Adrenal gland (tissue), 12 donors: Measurements from ENCODE around the gene ZNF469. TPM values are rescaled to one million over a fixed set of nuclear protein-coding genes. Genes with fewer than 3 reads are reported as not detected.

Experiments used
- DNase-seq, 7 donors: peaks; one replicate each; pipeline ENCODE4 v3.0.0-alpha.2; 2019 to 2020
- H3K27ac ChIP-seq, 5 donors: fragments of 200-600 bp; sonication (generic) in 4 of 5; 1 replicate in 3 of 5; 2 replicates in 2 of 5; pipeline versions ENCODE4 v1.5.1 to v1.8.0; 2016 to 2020; ENCODE audit warnings: mild to moderate bottlenecking in 1 of 5
- H3K27me3 ChIP-seq: fragments of 200-600 bp; 2 replicates; pipeline ENCODE4 v1.8.0; 2021
- H3K36me3 ChIP-seq, 2 donors: fragments of 200-600 bp; replicated peaks in 1 of 2; 1 replicate in 1 of 2; 2 replicates in 1 of 2; pipeline versions ENCODE4 v1.5.1 to v1.8.0; 2018 to 2022
- H3K4me1 ChIP-seq, 2 donors: fragments of 200-600 bp; replicated peaks in 1 of 2; 1 replicate in 1 of 2; 2 replicates in 1 of 2; pipeline versions ENCODE4 v1.5.1 to v1.8.0; 2018 to 2021
- H3K4me3 ChIP-seq, 4 donors: fragments of 200-600 bp; sonication (generic) in 3 of 4; one replicate each; pipeline ENCODE4 v1.5.1; 2016 to 2018
- H3K9me3 ChIP-seq, 3 donors: fragments of 200-600 bp; sonication (generic) in 1 of 3; replicated peaks in 1 of 3; 1 replicate in 2 of 3; 2 replicates in 1 of 3; pipeline versions ENCODE4 v1.5.1 to v1.8.0; 2016 to 2021
- CTCF ChIP-seq, 6 experiments: fragments of 450-650 bp in 4 of 6; fragments of 200-600 bp in 2 of 6; sonication (generic) in 1 of 6; IDR thresholded peaks; 1 replicate in 5 of 6; 2 replicates in 1 of 6; pipeline versions ENCODE4 v1.5.1 to v1.8.0; 2016 to 2021; ENCODE audit warnings: antibody characterized with exemption in 6 of 6, mild to moderate bottlenecking in 2 of 6, moderate library complexity in 1 of 6
- POLR2A ChIP-seq, 2 donors: fragments of 450-650 bp; IDR thresholded peaks; one replicate each; pipeline ENCODE4 v1.6.1; 2017; ENCODE audit warnings: antibody characterized with exemption in 2 of 2, mild to moderate bottlenecking in 2 of 2, moderate library complexity in 1 of 2
- WGBS, 4 donors: extraction: QIAGEN DNeasy Blood & Tissue Kit in 2 of 4; methylation state at CpG; one replicate each; pipeline versions ENCODE4 v1.1.5 to v1.1.7; 2013 to 2017; 5-methylcytosine and 5-hydroxymethylcytosine counted together
- intact Hi-C, 2 donors: fragments of 100-400 bp; cut with DNase I; formaldehyde crosslinking; loops; one replicate each; pipeline versions ENCODE4 v1.14.1 to v1.15.0; 2022 to 2023
- polyA plus RNA-seq, 3 donors: library from polyadenylated mRNA; stranded (reverse); fragments of 200-250 nt in 2 of 3; fragments of 350-450 nt in 1 of 3; fragmentation: Illumina TruSeq in 1 of 3; extraction: RNeasy Lipid Tissue Mini Kit (QIAGEN cat#74804) in 1 of 3; gene quantifications; one replicate each; pipeline ENCODE4 v1.2.3, GENCODE V29; 2013 to 2014
- total RNA-seq, 9 donors: library from RNA; depleted of rRNA in 4 of 9; stranded (reverse); fragments of >200 nt in 4 of 9; fragments of 120-200 nt in 1 of 9; fragmentation: NEBNext Ultra II Directional in 1 of 9; extraction: Animal tissue kit (Norgen Biotek cat#: 25700) in 1 of 9; gene quantifications; one replicate each; pipeline versions ENCODE4 v1.1.0 to v1.2.4, GENCODE V29; 2013 to 2023
- donor health status: healthy with polysubstance abuse.
- donor health status: Bipolar disorder and iron deficiency.
- donor health status: DM: yes; HTN: yes; CAD: no.
- donor health status: DM: no; HTN: no; CAD: no.
- donor health status: DM: no; HTN: no; CAD: no.
- donor health status: DM: yes; HTN: yes; CAD: no.

The ZNF469 gene
- total and polyA plus RNA-seq, 12 donors, result 0.18 to 5.7 (median 1.9) TPM

- Histone ChIP-seq H3K27ac (no peak overlapping the region), H3K4me1 (no peaks in the 10 kb centered on the region), H3K4me3 (no peak overlapping the region), H3K9me3 (no peaks in the 10 kb centered on the region), H3K36me3 (no peaks in the 10 kb centered on the region), H3K27me3 (no peaks in the 10 kb centered on the region)
- intact Hi-C loops, result no loop called here
- 80 to 86% (median 83%) methylated on average over 6 to 12 of the region's 12 CpGs for WGBS, 4 donors
- TF ChIP-seq CTCF (IDR thresholded peaks at IDR 0.05) (no peak), POLR2A (IDR thresholded peaks at IDR 0.05) (no peak)
- no peak for DNase-seq
Observed at GRCh38 chr16:88349153-88349902, 33.4 kb upstream of the ZNF469 start.

GRCh38 chr16:88349903-88350900, 32.6 kb upstream of the ZNF469 start:
- Histone ChIP-seq H3K27me3 (no peaks in the 10 kb centered on the region), H3K9me3 (no peaks in the 10 kb centered on the region), H3K36me3 (no peaks in the 10 kb centered on the region), H3K4me1 (no peaks in the 10 kb centered on the region), H3K27ac (no peak overlapping the region), H3K4me3 (no peak overlapping the region)
- intact Hi-C loops, result no loop called here
- peak in 1 of 7 donors; percentile 10 for DNase-seq
- TF ChIP-seq POLR2A (IDR thresholded peaks at IDR 0.05), result no peak
- TF ChIP-seq CTCF (IDR thresholded peaks at IDR 0.05), result no peak
- WGBS, 4 donors, result 76 to 94% (median 81%) methylated on average over 20 to 32 of the region's 32 CpGs

- no peaks in the 10 kb centered on the region for H3K9me3 ChIP-seq
- H3K4me3 ChIP-seq, result no peak overlapping the region
- H3K36me3 ChIP-seq, result no peaks in the 10 kb centered on the region
- no peaks in the 10 kb centered on the region for H3K4me1 ChIP-seq
- H3K27ac ChIP-seq, result no peak overlapping the region
- H3K27me3 ChIP-seq, result no peaks in the 10 kb centered on the region
- no peak for TF ChIP-seq CTCF (IDR thresholded peaks at IDR 0.05)
- TF ChIP-seq POLR2A (IDR thresholded peaks at IDR 0.05), result no peak
- intact Hi-C loops, result no loop called here
- WGBS, 4 donors, result 88 to 89% (median 88%) methylated on average over 13 to 15 of the region's 15 CpGs
- DNase-seq, result no peak
Observed at GRCh38 chr16:88350922-88351321, 31.8 kb upstream of the ZNF469 start.

- WGBS, 4 donors, result 87 to 94% (median 91%) methylated on average over 13 to 30 of the region's 30 CpGs
- no peak overlapping the region for H3K27ac ChIP-seq
- intact Hi-C loops, result no loop called here
- H3K9me3 ChIP-seq, result no peaks in the 10 kb centered on the region
- DNase-seq, result no peak
- no peaks in the 10 kb centered on the region for H3K4me1 ChIP-seq
- TF ChIP-seq CTCF (IDR thresholded peaks at IDR 0.05) (no peak), POLR2A (IDR thresholded peaks at IDR 0.05) (no peak)
- no peak overlapping the region for H3K4me3 ChIP-seq
- H3K36me3 ChIP-seq, result no peaks in the 10 kb centered on the region
- H3K27me3 ChIP-seq, result no peaks in the 10 kb centered on the region
Observed at GRCh38 chr16:88351491-88352101, 31.2 kb upstream of the ZNF469 start.
